GM12865 (cell line): Measurements from ENCODE around the gene VRK1.
A peak's percentile ranks its signal among the peaks of the same experiment; 100 is the strongest.

Experiments used
- DNase-seq: peaks from one replicate; pipeline ENCODE4 v3.0.0; 2010; ENCODE audit warnings: low read depth
- H3K4me3 ChIP-seq: 2 replicates; pipeline ENCODE4 v1.5.1; 2011; ENCODE audit warnings: mild to moderate bottlenecking, low read depth, low read length, control low read depth
- CTCF ChIP-seq: IDR thresholded peaks from 2 replicates; pipeline ENCODE4 v1.5.1; 2011; ENCODE audit warnings: low read length, control low read depth, low read depth, inconsistent platforms; ENCODE audit not compliant: insufficient read depth; ENCODE audit errors: missing control alignments

VRK1 gene

GRCh38 chr14:96798956-96799355 lies 1.8 kb downstream of the VRK1 start:
- H3K4me3 ChIP-seq: peak overlapping the region; percentile 97
- no peak for TF ChIP-seq CTCF
- DNase-seq: no peak

- H3K4me3 ChIP-seq: no peak overlapping the region
Observed at GRCh38 chr14:96799489-96800054, 2.4 kb downstream of the VRK1 start.

GRCh38 chr14:96801931-96802330 lies 4.7 kb downstream of the VRK1 start:
- H3K4me3 ChIP-seq: no peak overlapping the region
- DNase-seq: no peak
- TF ChIP-seq CTCF: no peak

More at GRCh38 chr14:96799489-96800054, 2.4 kb downstream of the VRK1 start:
- no peak for TF ChIP-seq CTCF
- DNase-seq: no peak

- no peak for TF ChIP-seq CTCF
- H3K4me3 ChIP-seq: no peak overlapping the region
- no peak for DNase-seq
Observed at GRCh38 chr14:96802963-96803362, 5.8 kb downstream of the VRK1 start.

DNA sequence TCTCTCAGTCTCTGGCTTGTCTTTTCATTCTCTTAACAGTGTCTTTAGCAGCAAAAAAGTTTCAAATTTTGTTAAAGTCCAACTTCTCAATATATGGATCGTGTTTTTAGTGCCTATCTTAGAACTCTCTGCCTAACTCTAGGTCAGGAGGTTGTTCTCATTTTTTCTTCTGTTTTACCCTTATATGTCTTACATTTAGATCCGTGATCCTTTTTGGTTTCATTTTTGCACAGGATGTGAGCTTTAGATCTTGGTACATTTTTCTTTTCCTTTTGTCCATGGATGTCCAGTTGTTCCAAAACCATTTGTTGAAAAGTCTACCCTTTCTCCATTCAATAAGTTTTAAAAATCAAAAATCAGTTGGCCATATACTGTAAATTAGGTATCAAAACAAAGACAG lies 6.8 kb downstream of the VRK1 start:
- no peak for TF ChIP-seq CTCF
- peak overlapping the region; percentile 17 for H3K4me3 ChIP-seq
- DNase-seq: peak; percentile 11

GRCh38 chr14:96804895-96805294 lies 7.7 kb downstream of the VRK1 start:
- no peak overlapping the region for H3K4me3 ChIP-seq
- DNase-seq: no peak
- TF ChIP-seq CTCF: no peak

DNA sequence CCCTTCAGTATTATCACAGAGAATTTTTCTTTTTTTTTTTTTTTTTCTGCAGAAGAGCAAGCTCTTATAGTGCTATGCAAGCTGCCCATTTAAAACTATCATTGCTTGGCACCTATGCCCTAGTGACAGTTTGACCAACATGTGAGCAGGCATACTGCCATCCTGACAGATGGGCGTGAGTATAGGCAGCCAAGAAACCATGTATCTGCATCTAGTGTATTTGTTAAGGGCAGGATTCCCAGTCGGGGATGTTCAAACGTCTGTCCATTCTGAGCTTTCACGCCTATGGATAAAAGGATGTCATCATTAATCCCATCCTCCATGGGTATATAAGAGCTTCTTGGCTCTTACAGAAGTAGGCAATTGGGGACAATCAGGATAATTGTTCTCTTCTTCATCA lies 8.8 kb downstream of the VRK1 start:
- no peak for TF ChIP-seq CTCF
- no peak overlapping the region for H3K4me3 ChIP-seq
- no peak for DNase-seq
